DMS153 treated with DMSO at 0.1 percent for 48 hours (cell line): Measurements from ENCODE around the gene TMEM53.

ENCODE experiments used
- DNase-seq: peaks from one replicate; lab custom pipeline; 2025; ENCODE audit not compliant: unreplicated experiment; lab: John Stamatoyannopoulos, UW

Gene TMEM53

GRCh38 chr1:44674113-44675000 is at the start of gene TMEM53, which contains the start of gene ARMH1:
Gene TMEM53, minus strand, starts transcription at chr1:44674481. Its CDS starts 90 bp downstream, at chr1:44674391.
Gene ARMH1, plus strand, starts transcription at chr1:44674714. Its CDS starts 14,984 bp downstream, at chr1:44689698.
- peak; percentile 100 for DNase-seq

GRCh38 chr1:44723496-44724295 is 49.4 kb upstream of the TMEM53 start:
- DNase-seq = no peak

- DNase-seq = no peak
Observed at GRCh38 chr1:44723064-44723463, 48.8 kb upstream of the TMEM53 start.

GRCh38 chr1:44721485-44722361 is 47.4 kb upstream of the TMEM53 start:
- DNase-seq = peak; percentile 98

GRCh38 chr1:44720281-44720680 is 46.0 kb upstream of the TMEM53 start:
- no peak for DNase-seq

- no peak for DNase-seq
Observed at GRCh38 chr1:44719318-44719717, 45.0 kb upstream of the TMEM53 start.

GRCh38 chr1:44718091-44718490 is 43.8 kb upstream of the TMEM53 start:
- no peak for DNase-seq

GRCh38 chr1:44717653-44718052 is 43.4 kb upstream of the TMEM53 start:
- no peak for DNase-seq

GRCh38 chr1:44717156-44717555 is 42.9 kb upstream of the TMEM53 start:
- DNase-seq = no peak

GRCh38 chr1:44714944-44715571 is 40.8 kb upstream of the TMEM53 start:
- DNase-seq = peak; percentile 90

- no peak for DNase-seq
Observed at GRCh38 chr1:44714532-44714931, 40.3 kb upstream of the TMEM53 start.

GRCh38 chr1:44713321-44713781 is 39.1 kb upstream of the TMEM53 start:
- DNase-seq = peak; percentile 32

GRCh38 chr1:44707959-44708831 is 33.9 kb upstream of the TMEM53 start:
- DNase-seq = peak; percentile 62

GRCh38 chr1:44707112-44707881 is 33.0 kb upstream of the TMEM53 start:
- no peak for DNase-seq

- no peak for DNase-seq
Observed at GRCh38 chr1:44705938-44706337, 31.7 kb upstream of the TMEM53 start.

GRCh38 chr1:44705470-44705869 is 31.2 kb upstream of the TMEM53 start:
- no peak for DNase-seq

- DNase-seq = no peak
Observed at GRCh38 chr1:44701141-44701573, 26.9 kb upstream of the TMEM53 start.

- no peak for DNase-seq
Observed at GRCh38 chr1:44700573-44700972, 26.3 kb upstream of the TMEM53 start.
